Inferior parietal cortex (tissue), 1 donor: ENCODE data around the gene GULP1.
"Not testable (repeated sequence)": the region's sequence is repeated elsewhere in the genome, so short reads cannot be mapped to it uniquely, and the experiment has no call there.

Source experiments
- DNase-seq: peaks from one replicate; pipeline ENCODE4 v3.0.0-alpha.2; 2016; ENCODE audit errors: extremely low spot score

GULP1 gene

GRCh38 chr2:188601927-188602326 is 310.3 kb downstream of the GULP1 start:
- DNase-seq = no peak

GRCh38 chr2:188604579-188604978 is 312.9 kb downstream of the GULP1 start:
- no peak for DNase-seq

GRCh38 chr2:188605609-188606584 is 314.2 kb downstream of the GULP1 start:
- not testable (repeated sequence) for DNase-seq

- not testable (repeated sequence) for DNase-seq
Observed at GRCh38 chr2:188606596-188606995, 314.9 kb downstream of the GULP1 start.

GRCh38 chr2:188607501-188607900 is 315.8 kb downstream of the GULP1 start:
- no peak for DNase-seq

- DNase-seq = no peak
Observed at GRCh38 chr2:188609321-188610049, 317.8 kb downstream of the GULP1 start.

- no peak for DNase-seq
Observed at GRCh38 chr2:188610050-188610444, 318.4 kb downstream of the GULP1 start.

- DNase-seq = no peak
Observed at GRCh38 chr2:188610827-188611226, 319.2 kb downstream of the GULP1 start.

GRCh38 chr2:188619146-188619545 is 327.5 kb downstream of the GULP1 start:
- DNase-seq = no peak

GRCh38 chr2:188620916-188621315 is 329.2 kb downstream of the GULP1 start:
- DNase-seq = no peak

GRCh38 chr2:188622601-188623260 is 331.1 kb downstream of the GULP1 start:
- no peak for DNase-seq

GRCh38 chr2:188623995-188624643 is 332.4 kb downstream of the GULP1 start:
- DNase-seq = no peak

- no peak for DNase-seq
Observed at GRCh38 chr2:188627471-188627870, 335.8 kb downstream of the GULP1 start.

GRCh38 chr2:188628989-188629752 is 337.5 kb downstream of the GULP1 start:
- no peak for DNase-seq

- no peak for DNase-seq
Observed at GRCh38 chr2:188629753-188630527, 338.3 kb downstream of the GULP1 start.

GRCh38 chr2:188631037-188631809 is 339.5 kb downstream of the GULP1 start:
- no peak for DNase-seq

GRCh38 chr2:188634656-188635055 is 343.0 kb downstream of the GULP1 start:
- no peak for DNase-seq
